ENCODE measurements around the gene DAAM1.

DAAM1 gene

DNA sequence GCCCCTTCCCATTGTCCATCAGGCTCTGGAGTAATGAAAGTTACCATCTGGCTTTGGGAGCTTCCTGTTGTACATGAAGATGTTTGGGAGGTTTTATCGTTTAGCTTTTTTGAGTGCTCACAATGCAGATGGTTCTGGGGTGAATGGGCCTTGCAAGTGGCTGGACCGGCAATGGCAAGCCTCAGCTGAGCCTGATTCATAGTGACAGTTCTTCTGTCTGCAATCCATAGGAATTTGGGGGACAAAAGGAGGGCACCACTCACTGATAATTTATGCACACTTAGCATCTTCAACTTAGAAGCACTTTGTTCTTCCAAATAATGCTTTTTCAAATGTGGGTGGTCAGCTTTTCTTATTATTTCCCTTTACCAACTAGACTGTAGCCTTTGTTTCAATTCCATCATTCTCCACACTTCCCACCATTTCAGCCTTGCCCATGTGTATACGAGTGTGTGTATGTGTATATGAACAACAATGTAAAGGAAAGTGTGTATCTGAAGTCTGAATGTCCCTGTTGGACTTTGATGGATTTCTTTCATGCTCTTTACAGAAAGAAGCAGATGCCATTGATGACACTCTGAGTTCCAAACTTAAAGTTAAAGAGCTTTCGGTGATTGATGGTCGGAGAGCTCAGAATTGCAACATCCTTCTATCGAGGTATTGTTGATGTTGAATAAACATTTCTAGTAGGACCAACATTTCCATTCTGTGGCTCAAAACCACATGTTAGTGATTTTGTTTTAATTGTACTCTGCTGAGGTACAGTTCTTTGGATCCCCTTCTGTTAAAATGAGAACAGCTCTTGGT lies 151.3 kb downstream of the DAAM1 start:
- Histone ChIP-seq H3K4me2 (ENCODE audit: low read length) (no peak overlapping the region), H3K27me3 (ENCODE audit: low read depth, low read length) (no peaks in the 10 kb centered on the region), H3K4me3 (ENCODE audit: low read length) (no peak overlapping the region), H3K36me3 (replicated peaks; ENCODE audit: low read depth, low read length) (peaks cover 9% of the 10 kb centered on the region), H2AFZ (ENCODE audit: low read depth, low read length) (no peak overlapping the region), H3K9me3 (ENCODE audit: insufficient read depth, low read length) (no peaks in the 10 kb centered on the region), H4K20me1 (ENCODE audit: insufficient read depth, low read length) (no peaks in the 10 kb centered on the region), H3K79me2 (ENCODE audit: low read length) (no peaks in the 10 kb centered on the region), H3K27ac (ENCODE audit: low read length) (no peak overlapping the region), H3K4me1 (ENCODE audit: low read length) (peaks cover 6% of the 10 kb centered on the region), H3K9ac (ENCODE audit: low read length) (no peak overlapping the region)
- TF ChIP-seq, protein P1, sequence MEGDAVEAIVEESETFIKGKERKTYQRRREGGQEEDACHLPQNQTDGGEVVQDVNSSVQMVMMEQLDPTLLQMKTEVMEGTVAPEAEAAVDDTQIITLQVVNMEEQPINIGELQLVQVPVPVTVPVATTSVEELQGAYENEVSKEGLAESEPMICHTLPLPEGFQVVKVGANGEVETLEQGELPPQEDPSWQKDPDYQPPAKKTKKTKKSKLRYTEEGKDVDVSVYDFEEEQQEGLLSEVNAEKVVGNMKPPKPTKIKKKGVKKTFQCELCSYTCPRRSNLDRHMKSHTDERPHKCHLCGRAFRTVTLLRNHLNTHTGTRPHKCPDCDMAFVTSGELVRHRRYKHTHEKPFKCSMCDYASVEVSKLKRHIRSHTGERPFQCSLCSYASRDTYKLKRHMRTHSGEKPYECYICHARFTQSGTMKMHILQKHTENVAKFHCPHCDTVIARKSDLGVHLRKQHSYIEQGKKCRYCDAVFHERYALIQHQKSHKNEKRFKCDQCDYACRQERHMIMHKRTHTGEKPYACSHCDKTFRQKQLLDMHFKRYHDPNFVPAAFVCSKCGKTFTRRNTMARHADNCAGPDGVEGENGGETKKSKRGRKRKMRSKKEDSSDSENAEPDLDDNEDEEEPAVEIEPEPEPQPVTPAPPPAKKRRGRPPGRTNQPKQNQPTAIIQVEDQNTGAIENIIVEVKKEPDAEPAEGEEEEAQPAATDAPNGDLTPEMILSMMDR (IDR thresholded peaks at IDR 0.05; ENCODE audit: low read depth, low read length) = no peak
- TF ChIP-seq EZH2phosphoT487 (IDR thresholded peaks at IDR 0.05; ENCODE audit: low read depth) = no peak

DNA sequence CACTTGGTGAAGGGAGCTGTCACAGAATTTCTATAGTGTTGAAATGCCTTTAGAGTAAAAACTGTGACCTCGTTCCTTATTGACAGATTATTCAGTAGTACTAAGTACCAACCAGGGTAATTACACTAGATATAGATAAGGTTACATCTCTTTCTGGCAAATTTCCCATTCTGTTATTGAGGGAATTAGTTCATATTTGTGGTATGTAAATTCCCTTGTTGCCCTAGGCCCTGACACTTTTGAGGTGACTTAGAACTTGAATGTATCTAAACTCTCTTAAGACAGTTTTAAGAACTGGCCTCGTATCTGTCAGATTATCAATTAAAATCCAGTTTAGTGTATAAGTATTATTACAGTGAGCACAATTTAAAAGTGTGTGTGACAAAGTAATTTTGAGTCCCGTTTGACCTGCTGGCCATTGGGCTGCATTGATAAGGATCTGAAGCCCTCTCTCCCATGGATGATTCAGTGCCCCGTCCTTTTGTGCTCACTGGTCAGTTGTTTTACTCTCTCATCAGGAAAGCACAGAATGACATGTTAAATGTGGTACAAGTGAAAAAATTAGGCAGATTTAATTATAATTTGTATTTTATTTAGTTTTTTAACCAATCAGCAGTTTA lies 153.5 kb downstream of the DAAM1 start:
- Histone ChIP-seq H4K20me1 (ENCODE audit: insufficient read depth, low read length) (no peaks in the 10 kb centered on the region), H3K79me2 (ENCODE audit: low read length) (no peaks in the 10 kb centered on the region), H3K4me3 (ENCODE audit: low read length) (no peak overlapping the region), H3K27me3 (ENCODE audit: low read depth, low read length) (no peaks in the 10 kb centered on the region), H3K4me2 (ENCODE audit: low read length) (no peak overlapping the region), H3K4me1 (ENCODE audit: low read length) (peaks cover 3% of the 10 kb centered on the region), H3K36me3 (replicated peaks; ENCODE audit: low read depth, low read length) (peaks cover 13% of the 10 kb centered on the region), H2AFZ (ENCODE audit: low read depth, low read length) (no peak overlapping the region), H3K9ac (ENCODE audit: low read length) (no peak overlapping the region), H3K27ac (ENCODE audit: low read length) (no peak overlapping the region), H3K9me3 (ENCODE audit: insufficient read depth, low read length) (no peaks in the 10 kb centered on the region)
- TF ChIP-seq, protein P1 (IDR thresholded peaks at IDR 0.05; ENCODE audit: low read depth, low read length) = no peak
- no peak for TF ChIP-seq EZH2phosphoT487 (IDR thresholded peaks at IDR 0.05; ENCODE audit: low read depth)

- Histone ChIP-seq H3K4me2 (ENCODE audit: low read length) (no peak overlapping the region), H3K4me3 (ENCODE audit: low read length) (no peak overlapping the region), H3K9ac (ENCODE audit: low read length) (no peak overlapping the region), H3K4me1 (ENCODE audit: low read length) (peaks cover 11% of the 10 kb centered on the region), H3K79me2 (ENCODE audit: low read length) (no peaks in the 10 kb centered on the region), H4K20me1 (ENCODE audit: insufficient read depth, low read length) (no peaks in the 10 kb centered on the region), H3K27ac (ENCODE audit: low read length) (no peak overlapping the region), H3K36me3 (replicated peaks; ENCODE audit: low read depth, low read length) (peaks cover 13% of the 10 kb centered on the region), H3K9me3 (ENCODE audit: insufficient read depth, low read length) (no peaks in the 10 kb centered on the region), H2AFZ (ENCODE audit: low read depth, low read length) (no peak overlapping the region), H3K27me3 (ENCODE audit: low read depth, low read length) (no peaks in the 10 kb centered on the region)
- TF ChIP-seq, protein P1 (IDR thresholded peaks at IDR 0.05; ENCODE audit: low read depth, low read length) = no peak
- no peak for TF ChIP-seq EZH2phosphoT487 (IDR thresholded peaks at IDR 0.05; ENCODE audit: low read depth)
Observed at GRCh38 chr14:59342516-59343484, 154.3 kb downstream of the DAAM1 start.
